HG02884 (cell line): ENCODE measurements around the gene CAV1.

Experiments
- ATAC-seq: cut with Tn5 transposase; IDR thresholded peaks from one replicate; pipeline ENCODE4 v1.9.1; 2021; ENCODE audit warnings: mild to moderate bottlenecking, moderate library complexity; ENCODE audit not compliant: unreplicated experiment

CAV1 gene

DNA sequence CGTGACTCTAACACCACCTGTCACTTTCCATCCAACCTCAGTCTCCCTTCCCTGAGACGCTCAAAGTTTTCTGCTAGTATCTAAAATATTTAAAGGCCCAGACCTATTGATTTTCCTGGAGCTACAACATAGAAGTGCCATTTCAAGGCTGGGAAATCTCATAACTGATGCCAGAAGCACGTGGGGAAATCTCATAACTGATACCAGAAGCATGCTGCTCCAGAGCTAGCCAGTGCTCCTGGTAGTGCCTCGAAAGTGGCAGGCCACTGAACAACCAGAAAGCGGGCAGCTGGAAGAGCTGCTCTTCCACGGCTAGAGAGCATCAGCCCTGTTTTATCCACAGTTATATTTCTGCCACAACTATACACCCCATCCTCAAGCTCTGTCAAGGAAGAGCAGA, 72.5 kb downstream of the CAV1 start:
- ATAC-seq: no peak

DNA sequence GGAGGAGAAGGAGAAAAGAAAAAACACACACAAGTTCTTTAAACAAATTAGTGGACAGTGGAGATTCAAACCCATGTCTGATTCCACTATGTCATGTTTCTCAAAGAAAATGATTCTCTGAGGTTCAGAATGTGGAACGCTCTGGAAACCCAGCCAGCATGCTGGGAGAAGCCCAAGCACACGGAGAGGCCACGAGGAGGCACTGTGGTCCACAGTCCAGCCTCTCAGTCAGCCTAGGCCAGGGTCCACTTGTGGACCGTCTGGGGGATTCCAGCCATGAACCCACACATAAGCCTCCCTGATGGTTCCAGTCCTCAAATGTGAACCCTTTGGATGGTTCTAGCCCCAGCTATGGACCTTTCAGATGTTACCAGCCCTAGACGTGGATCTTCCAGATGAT, 73.4 kb downstream of the CAV1 start:
- ATAC-seq: no peak

DNA sequence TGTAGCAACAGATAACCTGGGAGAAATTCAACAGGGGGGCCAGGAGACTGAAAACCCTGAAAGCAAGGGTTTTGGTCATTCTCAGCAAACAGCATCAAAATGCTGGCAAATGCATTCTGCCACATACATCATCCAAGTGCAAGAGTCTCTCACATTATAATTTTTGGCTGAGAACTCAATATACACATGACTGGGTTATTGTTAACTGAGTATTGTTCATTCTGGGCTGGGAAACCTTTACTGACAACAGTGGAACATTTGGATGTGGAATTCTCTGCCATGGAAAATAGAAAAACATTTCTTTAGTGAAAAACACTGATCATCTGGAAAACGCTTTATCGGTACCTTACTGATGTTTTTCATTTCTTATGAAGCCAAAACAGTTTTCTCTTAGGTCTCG, 74.0 kb downstream of the CAV1 start:
- no peak for ATAC-seq

DNA sequence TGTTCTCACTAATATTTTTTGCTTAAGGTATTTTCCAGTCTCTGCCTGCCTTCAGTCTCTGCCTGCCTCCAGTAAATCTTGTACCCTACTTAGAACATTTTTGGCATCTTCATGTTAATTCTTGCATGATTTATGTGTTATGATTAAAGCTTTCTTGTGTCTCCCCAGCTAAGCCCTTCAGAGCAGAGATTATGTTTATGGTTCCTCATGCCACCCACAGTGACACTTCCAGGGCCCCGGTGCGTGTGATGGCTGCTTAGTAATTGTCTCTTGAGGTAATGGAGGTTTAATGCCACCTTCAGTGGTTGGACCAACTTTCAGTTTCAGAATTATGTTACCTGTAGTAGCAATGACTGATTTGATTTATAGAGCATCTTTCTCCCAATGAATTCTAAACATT, 76.6 kb downstream of the CAV1 start:
- no peak for ATAC-seq

DNA sequence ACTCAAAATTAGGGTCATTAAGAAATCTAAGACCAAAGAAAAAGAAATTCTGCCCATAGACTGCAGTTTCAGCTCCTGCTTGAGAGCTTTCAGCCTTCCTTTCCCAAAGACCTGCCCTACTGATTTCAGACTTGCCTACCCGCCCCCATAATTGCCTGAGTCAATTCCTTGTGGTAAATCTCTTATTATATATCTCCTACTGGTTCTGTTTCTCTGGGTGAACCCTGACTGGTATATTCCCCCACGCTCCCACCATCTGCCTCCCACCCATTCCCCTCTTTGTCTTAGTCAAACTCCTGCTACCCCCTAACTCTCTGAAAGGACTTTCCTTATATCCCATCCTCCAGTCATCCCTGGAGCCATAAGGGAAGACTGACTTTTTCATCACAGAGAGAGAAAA, 82.5 kb downstream of the CAV1 start:
- ATAC-seq: no peak

DNA sequence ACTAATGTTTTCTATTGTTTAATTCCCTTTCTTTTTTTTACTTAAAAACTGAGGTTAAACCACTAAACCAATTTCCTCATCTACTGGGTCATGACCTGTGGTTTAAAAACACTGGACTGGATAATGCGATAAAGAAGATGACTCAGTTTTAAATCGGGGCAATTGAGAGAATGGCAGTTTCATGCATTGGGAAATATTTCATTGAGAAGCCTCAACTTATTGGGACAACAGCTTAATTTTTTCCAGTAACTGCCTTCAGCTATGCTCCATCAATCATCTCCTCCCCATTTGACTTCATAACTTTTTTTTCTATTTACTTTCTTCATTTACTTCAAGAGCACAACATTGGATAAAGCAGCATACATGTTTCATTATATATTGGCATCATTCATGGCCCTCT, 85.4 kb downstream of the CAV1 start:
- no peak for ATAC-seq

DNA sequence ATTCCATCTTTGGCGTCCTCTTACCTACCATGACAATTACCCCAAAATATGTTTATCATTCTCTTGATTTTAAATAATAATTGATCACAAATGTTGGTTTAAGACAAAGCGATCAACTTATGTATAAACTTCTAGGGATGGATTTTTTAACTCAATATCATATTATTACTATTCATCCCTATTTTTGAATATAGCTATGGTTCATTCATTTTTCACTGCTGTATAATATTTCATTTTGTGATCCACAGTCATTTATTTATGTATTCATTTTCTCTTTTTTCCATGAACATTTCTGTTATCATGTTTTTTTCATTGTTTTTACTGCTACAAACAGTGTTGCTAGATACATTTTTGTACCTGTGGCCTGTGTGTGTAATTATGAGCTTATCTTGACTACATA, 85.9 kb downstream of the CAV1 start:
- no peak for ATAC-seq
